Heart left ventricle (tissue), 16 donors: ENCODE data around the gene GALNT18. TPM values are rescaled to one million over a fixed set of nuclear protein-coding genes. Genes with fewer than 3 reads are reported as not detected.
"Not testable (repeated sequence)": the region's sequence is repeated elsewhere in the genome, so short reads cannot be mapped to it uniquely, and the experiment has no call there.

ENCODE experiments used
- ATAC-seq, 4 donors: fragments of 200-7000 bp; cut with Tn5 transposase; one replicate each; pipeline ENCODE4 v1.9.1; 2020 to 2022; ENCODE audit warnings: moderate library complexity in 4 of 4, mild to moderate bottlenecking in 3 of 4, moderate number of reproducible peaks in 1 of 4
- DNase-seq, 5 donors: peaks; one replicate each; pipeline ENCODE4 v3.0.0-alpha.2; 2020
- H3K27ac ChIP-seq, 12 donors: fragments of 200-600 bp; sonication (generic) in 4 of 12; one replicate each; pipeline versions ENCODE4 v1.5.0 to v1.8.0; 2016 to 2022; ENCODE audit warnings: mild to moderate bottlenecking in 2 of 12
- H3K27me3 ChIP-seq, 9 donors: fragments of 200-600 bp; sonication (generic) in 2 of 9; one replicate each; pipeline versions ENCODE4 v1.5.1 to v1.8.0; 2016 to 2022; ENCODE audit warnings: mild to moderate bottlenecking in 3 of 9
- H3K36me3 ChIP-seq, 9 donors: fragments of 200-600 bp; sonication (generic) in 2 of 9; one replicate each; pipeline versions ENCODE4 v1.5.0 to v1.8.0; 2018 to 2022; ENCODE audit warnings: mild to moderate bottlenecking in 2 of 9
- H3K4me1 ChIP-seq, 12 donors: fragments of 200-600 bp; sonication (generic) in 4 of 12; one replicate each; pipeline versions ENCODE4 v1.5.0 to v1.8.0; 2016 to 2022; ENCODE audit warnings: mild to moderate bottlenecking in 3 of 12
- H3K4me3 ChIP-seq, 12 donors: fragments of 200-600 bp; sonication (generic) in 4 of 12; one replicate each; pipeline versions ENCODE4 v1.5.0 to v1.8.0; 2017 to 2022; ENCODE audit warnings: mild to moderate bottlenecking in 9 of 12, moderate library complexity in 4 of 12
- H3K9me3 ChIP-seq, 12 donors: fragments of 200-600 bp; sonication (generic) in 4 of 12; one replicate each; pipeline versions ENCODE4 v1.5.0 to v1.8.0; 2016 to 2022; ENCODE audit warnings: mild to moderate bottlenecking in 1 of 12
- POLR2A ChIP-seq, 2 donors: fragments of 450-650 bp; IDR thresholded peaks; one replicate each; pipeline ENCODE4 v1.6.1; 2017; ENCODE audit warnings: antibody characterized with exemption in 2 of 2, mild to moderate bottlenecking in 2 of 2, moderate library complexity in 2 of 2
- WGBS, 4 donors: extraction: QIAGEN DNeasy Blood & Tissue Kit in 2 of 4; methylation state at CpG; one replicate each; pipeline versions ENCODE4 v1.1.5 to v1.1.7; 2013 to 2018; 5-methylcytosine and 5-hydroxymethylcytosine counted together
- intact Hi-C, 10 donors: fragments of 100-400 bp; cut with DNase I; formaldehyde crosslinking; loops; one replicate each; pipeline versions ENCODE4 v1.11.1 to v1.14.2; 2022
- polyA plus RNA-seq, 2 donors: library from polyadenylated mRNA; stranded (reverse); fragments of 200-250 nt; gene quantifications; one replicate each; pipeline ENCODE4 v1.2.3, GENCODE V29; 2013
- total RNA-seq, 9 donors: library from RNA; depleted of rRNA in 2 of 9; stranded (reverse); fragments of >200 nt in 2 of 9; fragmentation: NEBNext Ultra II Directional in 3 of 9; extraction: Animal tissue kit (Norgen Biotek cat#: 25700) in 3 of 9; gene quantifications; one replicate each; pipeline versions ENCODE4 v1.1.0 to v1.2.4, GENCODE V29; 2016 to 2023
- TF ChIP-seq, protein P1 (sequence below), 12 donors: fragments of 200-600 bp; sonication (generic) in 4 of 12; IDR thresholded peaks; one replicate each; pipeline versions ENCODE4 v1.5.0 to v1.8.0; 2018 to 2022; ENCODE audit warnings: antibody characterized with exemption in 12 of 12, mild to moderate bottlenecking in 5 of 12
- donor health status: ischemic (EF 13 %, LVEDD 7.1; RV severe dilation, severe dysfunction).
- donor health status: healthy with polysubstance abuse.
- donor health status: DM: no; HTN: yes; CAD: no.
- donor health status: DM: no; HTN: no; CAD: no.
- donor health status: ischemic (EF 25% LVEDD 6.9; RV normal size, moderate dysfunction).
- donor health status: ischemic (EF 25% LVEDD 5.7; RV mildly dilated, moderate dysfunction).
- donor health status: healthy.
- donor health status: DM: yes; HTN: yes; CAD: no.
- donor health status: ischemic (EF 35%, LVEDD 5.7; RV mildly dilated, moderate dysfunction).
- donor health status: nonischemic (EF 11% LVEDD 7.7; RV severe dilation, severe dysfunction).
- donor health status: DM: yes; HTN: yes; CAD: no.
- donor health status: PGD.
- donor health status: ischemic (EF 29% LVEDD 5.4; RV normal size, mild dysfunction).
- donor health status: nonischemic (EF 23%, LVEDD 6.1; RV moderate dilation, normal function).

The GALNT18 gene
- total and polyA plus RNA-seq, 11 donors, result 9.0 to 31.8 (median 17.3) TPM

GRCh38 chr11:11450744-11451362 lies 171.0 kb downstream of the GALNT18 start:
- Histone ChIP-seq H3K27ac (peak overlapping the region in 1 of 12 donors; percentile 11), H3K4me1 (peaks cover 0 to 9% (median 0%) of the 10 kb centered on the region in 12 donors), H3K36me3 (peaks cover 0 to 15% (median 0%) of the 10 kb centered on the region in 9 donors), H3K4me3 (no peak overlapping the region), H3K9me3 (no peaks in the 10 kb centered on the region), H3K27me3 (no peaks in the 10 kb centered on the region)
- DNase-seq (no peak), ATAC-seq (no peak)
- intact Hi-C loops, result no loop called here
- TF ChIP-seq, protein P1, sequence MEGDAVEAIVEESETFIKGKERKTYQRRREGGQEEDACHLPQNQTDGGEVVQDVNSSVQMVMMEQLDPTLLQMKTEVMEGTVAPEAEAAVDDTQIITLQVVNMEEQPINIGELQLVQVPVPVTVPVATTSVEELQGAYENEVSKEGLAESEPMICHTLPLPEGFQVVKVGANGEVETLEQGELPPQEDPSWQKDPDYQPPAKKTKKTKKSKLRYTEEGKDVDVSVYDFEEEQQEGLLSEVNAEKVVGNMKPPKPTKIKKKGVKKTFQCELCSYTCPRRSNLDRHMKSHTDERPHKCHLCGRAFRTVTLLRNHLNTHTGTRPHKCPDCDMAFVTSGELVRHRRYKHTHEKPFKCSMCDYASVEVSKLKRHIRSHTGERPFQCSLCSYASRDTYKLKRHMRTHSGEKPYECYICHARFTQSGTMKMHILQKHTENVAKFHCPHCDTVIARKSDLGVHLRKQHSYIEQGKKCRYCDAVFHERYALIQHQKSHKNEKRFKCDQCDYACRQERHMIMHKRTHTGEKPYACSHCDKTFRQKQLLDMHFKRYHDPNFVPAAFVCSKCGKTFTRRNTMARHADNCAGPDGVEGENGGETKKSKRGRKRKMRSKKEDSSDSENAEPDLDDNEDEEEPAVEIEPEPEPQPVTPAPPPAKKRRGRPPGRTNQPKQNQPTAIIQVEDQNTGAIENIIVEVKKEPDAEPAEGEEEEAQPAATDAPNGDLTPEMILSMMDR (IDR thresholded peaks at IDR 0.05), result no peak
- TF ChIP-seq POLR2A (IDR thresholded peaks at IDR 0.05), result no peak
- WGBS, 4 donors, result 81 to 85% (median 84%) methylated on average over 5 of the region's 5 CpGs

- DNase-seq (no peak), ATAC-seq (no peak)
- Histone ChIP-seq H3K4me3 (no peak overlapping the region), H3K27me3 (no peaks in the 10 kb centered on the region), H3K4me1 (peaks cover 0 to 21% (median 10%) of the 10 kb centered on the region in 12 donors), H3K9me3 (no peaks in the 10 kb centered on the region), H3K36me3 (peaks cover 0 to 15% (median 0%) of the 10 kb centered on the region in 9 donors), H3K27ac (no peak overlapping the region)
- WGBS, 4 donors, result 71 to 84% (median 82%) methylated on average over 3 of the region's 3 CpGs
- intact Hi-C loops, result no loop called here
- TF ChIP-seq, protein P1 (IDR thresholded peaks at IDR 0.05), result no peak
- TF ChIP-seq POLR2A (IDR thresholded peaks at IDR 0.05), result no peak
Observed at GRCh38 chr11:11449327-11449726, 172.5 kb downstream of the GALNT18 start.

DNA sequence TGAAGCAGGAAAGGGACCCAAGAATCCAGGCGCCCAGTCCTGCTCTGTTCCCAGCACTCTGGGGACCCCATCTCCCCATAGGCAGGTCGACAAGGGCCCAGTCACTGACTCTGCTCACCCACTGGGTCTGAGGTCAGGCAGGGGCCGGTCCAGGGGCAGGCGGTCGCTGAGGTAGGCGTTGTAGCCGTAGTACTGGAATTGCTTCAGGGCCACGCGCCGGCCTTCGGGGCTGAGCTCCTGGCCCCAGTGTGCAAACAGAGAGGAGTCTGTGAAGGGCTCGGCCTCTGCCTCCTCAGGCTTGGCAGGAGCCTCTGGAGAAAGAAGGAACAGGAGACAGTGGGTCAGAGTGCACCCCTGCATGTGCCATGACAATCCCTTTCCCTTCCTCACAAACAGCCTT lies 173.2 kb downstream of the GALNT18 start:
- Histone ChIP-seq H3K36me3 (peaks cover 0 to 15% (median 0%) of the 10 kb centered on the region in 9 donors), H3K27me3 (no peaks in the 10 kb centered on the region), H3K4me3 (no peak overlapping the region), H3K27ac (no peak overlapping the region), H3K4me1 (peaks cover 0 to 28% (median 14%) of the 10 kb centered on the region in 12 donors), H3K9me3 (no peaks in the 10 kb centered on the region)
- no peak for TF ChIP-seq POLR2A (IDR thresholded peaks at IDR 0.05)
- TF ChIP-seq, protein P1 (IDR thresholded peaks at IDR 0.05), result no peak
- DNase-seq, result no peak
- WGBS, 4 donors, result 94 to 100% (median 97%) methylated on average over 4 to 12 of the region's 12 CpGs
- intact Hi-C loops, result no loop called here
- no peak for ATAC-seq

- ATAC-seq, H3K27me3 ChIP-seq, H3K4me3 ChIP-seq, DNase-seq, intact Hi-C loops, H3K9me3 ChIP-seq, H3K27ac ChIP-seq: not testable (repeated sequence)
- 88 to 96% (median 92%) methylated on average over 3 of the region's 3 CpGs for WGBS, 4 donors
- H3K4me1 ChIP-seq, result peaks cover 0 to 32% (median 16%) of the 10 kb centered on the region in 12 donors
- H3K36me3 ChIP-seq, result peaks cover 0 to 15% (median 0%) of the 10 kb centered on the region in 9 donors
Observed at GRCh38 chr11:11447601-11448000, 174.2 kb downstream of the GALNT18 start.

- Histone ChIP-seq H3K9me3 (no peaks in the 10 kb centered on the region), H3K27me3 (no peaks in the 10 kb centered on the region), H3K36me3 (peaks cover 0 to 15% (median 0%) of the 10 kb centered on the region in 9 donors), H3K27ac (no peak overlapping the region), H3K4me3 (no peak overlapping the region), H3K4me1 (peaks cover 0 to 32% (median 16%) of the 10 kb centered on the region in 12 donors)
- WGBS, 4 donors, result 83 to 94% (median 88%) methylated on average over 6 of the region's 6 CpGs
- TF ChIP-seq, protein P1 (IDR thresholded peaks at IDR 0.05), result no peak
- ATAC-seq, result no peak
- intact Hi-C loops, result no loop called here
- no peak for DNase-seq
Observed at GRCh38 chr11:11446967-11447366, 174.8 kb downstream of the GALNT18 start.
